Measurements from ENCODE around the gene SYF2. TPM values are rescaled to one million over a fixed set of nuclear protein-coding genes. Genes with fewer than 3 reads are reported as not detected.

SYF2 gene
- total RNA-seq, 1 donor from 2014 or later = 26.5 TPM

GRCh38 chr1:25223471-25223870, 8.8 kb downstream of the SYF2 start:
- no peaks in the 10 kb centered on the region for H3K9me3 Mint-ChIP-seq
- H3K4me1 Mint-ChIP-seq = no peaks in the 10 kb centered on the region
- H3K27ac Mint-ChIP-seq (ENCODE audit: unreplicated experiment) = no peak overlapping the region
- H3K27me3 Mint-ChIP-seq (ENCODE audit: low read depth) = no peaks in the 10 kb centered on the region
- TF ChIP-seq, protein P1, sequence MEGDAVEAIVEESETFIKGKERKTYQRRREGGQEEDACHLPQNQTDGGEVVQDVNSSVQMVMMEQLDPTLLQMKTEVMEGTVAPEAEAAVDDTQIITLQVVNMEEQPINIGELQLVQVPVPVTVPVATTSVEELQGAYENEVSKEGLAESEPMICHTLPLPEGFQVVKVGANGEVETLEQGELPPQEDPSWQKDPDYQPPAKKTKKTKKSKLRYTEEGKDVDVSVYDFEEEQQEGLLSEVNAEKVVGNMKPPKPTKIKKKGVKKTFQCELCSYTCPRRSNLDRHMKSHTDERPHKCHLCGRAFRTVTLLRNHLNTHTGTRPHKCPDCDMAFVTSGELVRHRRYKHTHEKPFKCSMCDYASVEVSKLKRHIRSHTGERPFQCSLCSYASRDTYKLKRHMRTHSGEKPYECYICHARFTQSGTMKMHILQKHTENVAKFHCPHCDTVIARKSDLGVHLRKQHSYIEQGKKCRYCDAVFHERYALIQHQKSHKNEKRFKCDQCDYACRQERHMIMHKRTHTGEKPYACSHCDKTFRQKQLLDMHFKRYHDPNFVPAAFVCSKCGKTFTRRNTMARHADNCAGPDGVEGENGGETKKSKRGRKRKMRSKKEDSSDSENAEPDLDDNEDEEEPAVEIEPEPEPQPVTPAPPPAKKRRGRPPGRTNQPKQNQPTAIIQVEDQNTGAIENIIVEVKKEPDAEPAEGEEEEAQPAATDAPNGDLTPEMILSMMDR (conservative IDR thresholded peaks at IDR 0.05) = no peak
- no peak overlapping the region for H3K4me3 Mint-ChIP-seq
- peaks cover 15% of the 10 kb centered on the region for H3K36me3 Mint-ChIP-seq (ENCODE audit: low read depth)
- DNase-seq (ENCODE audit: low read depth, low spot score) = no peak

GRCh38 chr1:25222606-25223005, 9.7 kb downstream of the SYF2 start:
- Mint-ChIP-seq H3K9me3 (no peaks in the 10 kb centered on the region), H3K36me3 (ENCODE audit: low read depth) (peaks cover 12% of the 10 kb centered on the region), H3K4me3 (no peak overlapping the region), H3K4me1 (no peaks in the 10 kb centered on the region), H3K27me3 (ENCODE audit: low read depth) (no peaks in the 10 kb centered on the region), H3K27ac (ENCODE audit: unreplicated experiment) (no peak overlapping the region)
- no peak for DNase-seq (ENCODE audit: low read depth, low spot score)
- TF ChIP-seq, protein P1 (conservative IDR thresholded peaks at IDR 0.05) = no peak

- Mint-ChIP-seq H3K36me3 (ENCODE audit: low read depth) (peaks cover 12% of the 10 kb centered on the region), H3K4me1 (no peaks in the 10 kb centered on the region), H3K4me3 (no peak overlapping the region), H3K27ac (ENCODE audit: unreplicated experiment) (no peak overlapping the region), H3K27me3 (ENCODE audit: low read depth) (no peaks in the 10 kb centered on the region), H3K9me3 (no peaks in the 10 kb centered on the region)
- no peak for DNase-seq (ENCODE audit: low read depth, low spot score)
- TF ChIP-seq, protein P1 (conservative IDR thresholded peaks at IDR 0.05) = no peak
Measured at GRCh38 chr1:25220666-25221065, 11.6 kb downstream of the SYF2 start.

GRCh38 chr1:25219661-25220251, 12.5 kb downstream of the SYF2 start:
- no peaks in the 10 kb centered on the region for H3K4me1 Mint-ChIP-seq
- H3K36me3 Mint-ChIP-seq (ENCODE audit: low read depth) = peaks cover 9% of the 10 kb centered on the region
- H3K27me3 Mint-ChIP-seq (ENCODE audit: low read depth) = no peaks in the 10 kb centered on the region
- DNase-seq (ENCODE audit: low read depth, low spot score) = no peak
- TF ChIP-seq, protein P1 (conservative IDR thresholded peaks at IDR 0.05) = no peak
- no peaks in the 10 kb centered on the region for H3K9me3 Mint-ChIP-seq
- no peak overlapping the region for H3K4me3 Mint-ChIP-seq
- H3K27ac Mint-ChIP-seq (ENCODE audit: unreplicated experiment) = no peak overlapping the region

DNA sequence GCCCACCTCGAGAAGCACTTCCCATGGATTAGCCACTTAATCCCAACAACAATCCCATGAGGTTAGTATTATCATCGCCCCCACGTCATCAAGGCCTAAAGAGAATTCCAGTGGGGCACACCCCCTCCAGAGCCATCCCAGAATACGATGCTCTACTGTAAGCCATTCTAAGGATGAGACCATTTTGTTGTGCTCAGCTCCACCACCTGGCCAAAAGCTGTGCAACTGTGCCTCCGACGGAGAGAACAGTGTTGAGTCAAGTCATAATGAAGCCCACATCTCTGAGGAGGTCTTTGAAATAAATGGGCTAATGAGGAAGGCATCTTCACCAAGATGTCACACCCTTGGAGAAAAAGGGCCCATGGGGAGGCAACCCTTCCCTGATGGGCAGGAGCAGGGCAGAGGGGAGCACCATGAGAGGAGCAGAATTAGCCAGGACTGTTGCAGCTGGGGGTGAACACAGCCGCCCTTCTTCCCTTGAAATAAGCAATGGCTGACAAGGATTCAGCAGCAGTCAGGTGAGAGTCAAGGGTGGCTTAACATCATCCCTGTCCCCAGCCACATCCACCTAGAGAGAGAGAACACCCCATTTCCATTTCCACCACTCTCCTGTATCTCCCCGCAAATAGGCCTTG, 14.6 kb downstream of the SYF2 start:
- no peak for DNase-seq (ENCODE audit: low read depth, low spot score)
- Mint-ChIP-seq H3K27ac (ENCODE audit: unreplicated experiment) (no peak overlapping the region), H3K4me1 (no peaks in the 10 kb centered on the region), H3K4me3 (no peak overlapping the region), H3K9me3 (no peaks in the 10 kb centered on the region), H3K27me3 (ENCODE audit: low read depth) (no peaks in the 10 kb centered on the region), H3K36me3 (ENCODE audit: low read depth) (peaks cover 3% of the 10 kb centered on the region)
- TF ChIP-seq, protein P1 (conservative IDR thresholded peaks at IDR 0.05) = no peak

Data from neural crest cell (in vitro differentiated cells).